IMR-90 (cell line): ENCODE measurements around the gene PRSS21. TPM values are rescaled to one million over a fixed set of nuclear protein-coding genes. Genes with fewer than 3 reads are reported as not detected.

Experiments
- ATAC-seq: fragments of 200-7000 bp; cut with Tn5 transposase; 2 replicates; pipeline ENCODE4 v1.9.1; 2020; ENCODE audit warnings: low read depth, mild to moderate bottlenecking, moderate library complexity
- BruUV-seq: library from RNA; stranded (reverse); fragments of 400-500 nt; replicated peaks from 2 replicates; lab custom pipeline; 2021; lab: Mats Ljungman, UMichigan
- CTCF ChIA-PET: fragments of 300-600 bp; formaldehyde crosslinking; extraction: SDS; loops from one replicate; lab custom pipeline; 2021; ENCODE audit warnings: antibody characterized with exemption; lab: Yijun Ruan, JAX
- POLR2A ChIA-PET: fragments of 300-600 bp; sonication (Branson Sonifier 250); formaldehyde crosslinking; loops from one replicate; lab custom pipeline; 2022; ENCODE audit warnings: antibody characterized with exemption; ENCODE audit not compliant: unreplicated experiment; lab: Charles Lee
- DNase-seq: peaks from one replicate; pipeline ENCODE4 v3.0.0; 2013
- H2AFZ ChIP-seq: replicated peaks from 2 replicates; pipeline ENCODE3; 2013; ENCODE audit warnings: low read length, mild to moderate bottlenecking; ENCODE audit not compliant: poor library complexity
- H2AK5ac ChIP-seq: 2 replicates; pipeline ENCODE4 v1.6.1; 2013; ENCODE audit warnings: low read depth, low read length, inconsistent platforms
- H2AK9ac ChIP-seq: replicated peaks from 2 replicates; pipeline ENCODE3; 2013; ENCODE audit warnings: mild to moderate bottlenecking, low read depth, low read length, moderate library complexity; ENCODE audit not compliant: poor library complexity
- H2BK120ac ChIP-seq: 2 replicates; pipeline ENCODE4 v1.6.1; 2013; ENCODE audit warnings: low read depth, low read length, inconsistent platforms
- H2BK15ac ChIP-seq: 3 replicates; pipeline ENCODE4 v1.6.1; 2013; ENCODE audit warnings: low read depth, low read length, inconsistent platforms
- H2BK20ac ChIP-seq: 2 replicates; pipeline ENCODE4 v1.6.1; 2013; ENCODE audit warnings: low read depth, mild to moderate bottlenecking, inconsistent platforms, low read length, moderate library complexity
- H2BK5ac ChIP-seq: 2 replicates; pipeline ENCODE4 v1.6.1; 2013; ENCODE audit warnings: mild to moderate bottlenecking, low read depth, low read length, inconsistent platforms; ENCODE audit not compliant: poor library complexity, severe bottlenecking
- H3K14ac ChIP-seq: replicated peaks from 2 replicates; pipeline ENCODE4 v1.6.1; 2013; ENCODE audit warnings: low read depth, low read length, inconsistent platforms
- H3K18ac ChIP-seq: 2 replicates; pipeline ENCODE4 v1.6.1; 2013; ENCODE audit warnings: low read depth, low read length, control low read depth
- H3K23ac ChIP-seq: 2 replicates; pipeline ENCODE4 v1.6.1; 2013; ENCODE audit warnings: low read depth, low read length, inconsistent platforms
- H3K27ac ChIP-seq: 2 replicates; pipeline ENCODE4 v1.5.1; 2013; ENCODE audit warnings: mild to moderate bottlenecking, control low read depth, low read length; ENCODE audit not compliant: insufficient read depth
- H3K27me3 ChIP-seq: 2 replicates; pipeline ENCODE4 v1.6.1; 2013; ENCODE audit warnings: low read length; ENCODE audit not compliant: control insufficient read depth, insufficient read depth
- H3K36me3 ChIP-seq: 2 replicates; pipeline ENCODE4 v1.6.1; 2013; ENCODE audit warnings: low read length, mixed read lengths; ENCODE audit not compliant: control insufficient read depth, insufficient read depth
- H3K4ac ChIP-seq: 2 replicates; pipeline ENCODE4 v1.6.1; 2013; ENCODE audit warnings: low read depth, low read length, inconsistent platforms
- H3K4me1 ChIP-seq: 2 replicates; pipeline ENCODE4 v1.6.1; 2013; ENCODE audit warnings: low read length, mixed read lengths; ENCODE audit not compliant: control insufficient read depth, insufficient read depth
- H3K4me2 ChIP-seq: 2 replicates; pipeline ENCODE4 v1.6.1; 2013; ENCODE audit warnings: low read depth, mild to moderate bottlenecking, control low read depth, low read length, moderate library complexity
- H3K4me3 ChIP-seq: 2 replicates; pipeline ENCODE4 v1.5.1; 2013; ENCODE audit warnings: low read depth, mild to moderate bottlenecking, control low read depth, low read length, moderate library complexity; ENCODE audit not compliant: insufficient read depth
- H3K56ac ChIP-seq: 2 replicates; pipeline ENCODE4 v1.6.1; 2013; ENCODE audit warnings: low read length, inconsistent platforms; ENCODE audit not compliant: insufficient read depth; ENCODE audit errors: extremely low read depth
- H3K79me1 ChIP-seq, 2 experiments: 2 replicates each; pipeline ENCODE4 v1.6.1; 2013; ENCODE audit warnings: low read length in 2 of 2, inconsistent platforms in 1 of 2, low read depth in 1 of 2
- H3K9ac ChIP-seq: 2 replicates; pipeline ENCODE4 v1.6.1; 2013; ENCODE audit warnings: low read depth, low read length, control low read depth
- H3K9me1 ChIP-seq: 2 replicates; pipeline ENCODE4 v1.6.1; 2013; ENCODE audit warnings: low read length, inconsistent platforms; ENCODE audit not compliant: insufficient read depth
- H3K9me3 ChIP-seq: 2 replicates; pipeline ENCODE4 v1.6.1; 2013; ENCODE audit warnings: low read length; ENCODE audit not compliant: control insufficient read depth, insufficient read depth
- H4K20me1 ChIP-seq: 2 replicates; pipeline ENCODE4 v1.6.1; 2013; ENCODE audit warnings: low read length, inconsistent platforms; ENCODE audit not compliant: insufficient read depth
- H4K5ac ChIP-seq: 2 replicates; pipeline ENCODE4 v1.6.1; 2013; ENCODE audit warnings: mild to moderate bottlenecking, low read depth, low read length, control low read depth
- H4K8ac ChIP-seq, 2 experiments: 2 replicates each; pipeline ENCODE4 v1.6.1; 2013; ENCODE audit warnings: low read depth in 2 of 2, low read length in 2 of 2, control low read depth in 1 of 2, inconsistent platforms in 1 of 2
- H4K91ac ChIP-seq: 2 replicates; pipeline ENCODE4 v1.6.1; 2013; ENCODE audit warnings: low read depth, low read length, inconsistent platforms; ENCODE audit not compliant: insufficient read depth
- CEBPB ChIP-seq: IDR thresholded peaks from 2 replicates; pipeline ENCODE4 v1.6.1; 2012; ENCODE audit warnings: low read depth, low read length, improper control_type of control experiment
- FOS ChIP-seq: fragments of 150-350 bp; IDR thresholded peaks from 2 replicates; pipeline ENCODE4 v1.6.1; 2016; ENCODE audit warnings: low read depth, low read length
- SMC3 ChIP-seq: fragments of 150-350 bp; IDR thresholded peaks from 2 replicates; pipeline ENCODE4 v1.6.1; 2016; ENCODE audit warnings: low read depth, mild to moderate bottlenecking, antibody characterized with exemption, low read length, moderate library complexity
- WGBS, 2 experiments: methylation state at CpG; one replicate each; pipeline versions ENCODE4 v1.1.5 to v1.1.7; 2013; ENCODE audit warnings: missing lambda C conversion rate in 2 of 2; ENCODE audit not compliant: insufficient read length in 1 of 2; ENCODE audit errors: extremely low coverage in 2 of 2; 5-methylcytosine and 5-hydroxymethylcytosine counted together
- dilution Hi-C: fragments of 300-500 bp; cut with HindIII; formaldehyde crosslinking; loops from one replicate; pipeline ENCODE4 v1.14.3; 2018; ENCODE audit warnings: low sequenced_read_pairs; ENCODE audit not compliant: unreplicated experiment
- in situ Hi-C: fragments of 300-500 bp; cut with MboI; formaldehyde crosslinking; loops from 3 replicates; pipeline ENCODE4 v1.14.3; 2019; ENCODE audit warnings: low sequenced_read_pairs, inconsistent platforms, mixed read lengths
- intact Hi-C: fragments of 100-400 bp; cut with micrococcal nuclease; formaldehyde crosslinking; loops from 2 replicates; pipeline ENCODE4 v1.10.0; 2022
- polyA plus RNA-seq, 3 experiments: library from polyadenylated mRNA; depleted of rRNA; stranded (reverse); fragments of >200 nt; gene quantifications; 2 replicates each; pipeline ENCODE4 v1.2.3, GENCODE V29; 2012; ENCODE audit warnings: low replicate concordance in 1 of 3
- total RNA-seq: library from RNA; depleted of rRNA; stranded (reverse); fragments of >200 nt; gene quantifications from 2 replicates; pipeline ENCODE4 v1.2.3, GENCODE V29; 2012

Gene PRSS21
- total and polyA plus RNA-seq, 2 of the 4 experiments (the other 2 are of a cell fraction): 0.21 TPM; not detected in 1

DNA sequence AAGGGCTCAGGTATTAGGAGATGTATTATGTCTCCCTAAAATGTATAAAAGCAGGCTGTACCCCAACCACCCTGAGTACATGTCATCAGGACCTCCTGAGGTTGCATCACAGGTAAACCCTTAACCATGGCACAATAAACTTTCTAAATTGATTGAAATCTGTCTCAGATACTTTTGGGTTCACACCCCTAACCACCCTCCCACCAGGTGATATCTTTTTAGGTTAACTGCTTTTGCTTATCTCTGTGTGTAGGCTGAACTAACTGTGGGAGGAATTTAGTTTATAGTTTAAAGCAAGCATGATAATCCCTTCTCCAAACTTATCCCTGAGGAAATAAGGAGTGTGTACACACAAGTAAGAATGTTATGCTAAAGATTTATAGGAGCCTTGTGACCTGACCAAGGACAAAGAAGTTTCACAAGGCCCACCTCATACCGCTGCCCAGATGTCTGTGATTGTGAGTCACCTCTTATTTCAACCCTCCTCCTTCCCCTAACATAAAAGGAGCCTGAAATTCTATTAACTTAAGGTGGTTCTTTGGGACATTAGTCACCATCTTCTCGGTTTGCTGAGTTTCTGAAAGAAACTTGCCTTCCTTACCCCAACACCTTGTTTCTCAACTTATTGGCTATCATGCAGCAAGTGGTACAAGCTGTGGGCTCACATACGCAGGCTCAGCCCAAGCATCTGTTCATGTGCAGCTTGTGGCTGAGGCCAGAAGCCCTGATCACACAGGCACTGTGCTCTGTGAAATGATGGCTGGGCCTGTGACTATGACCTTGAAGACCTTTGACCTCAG, 29.7 kb downstream of the PRSS21 start:
- Histone ChIP-seq H3K4me2 (peak overlapping the region; percentile 34; the same call in 1 of the 2 replicates), H4K91ac (no peak overlapping the region)
- 80% methylated on average over 1 of the region's 3 CpGs; no CpG with 5 or more reads in 1 of the 2 experiments for WGBS, 2 experiments

More for the DNA sequence above, 29.7 kb downstream of the PRSS21 start:
- intact Hi-C loops: no loop called here
- dilution Hi-C loops: no loop called here
- Histone ChIP-seq H3K79me1 (no peaks in the 10 kb centered on the region), H3K4me3 (no peak overlapping the region), H2BK120ac (peak overlapping the region; percentile 58; the same call in 1 of the 2 replicates), H3K27me3 (peaks cover 12% of the 10 kb centered on the region), H2BK15ac (peak overlapping the region; percentile 6; the same call in 1 of the 3 replicates), H2BK20ac (peak overlapping the region; percentile 67; the same call in 1 of the 2 replicates), H2AK9ac (no peak overlapping the region), H4K8ac (peak overlapping the region in 1 of 2 experiments; percentile 32; a peak in 1 of 4 replicates), H3K18ac (peak overlapping the region; percentile 34; the same call in 1 of the 2 replicates), H2AFZ (peak overlapping the region; percentile 40), H3K4me1 (peaks cover 4% of the 10 kb centered on the region), H4K5ac (peak overlapping the region; percentile 45; the same call in 1 of the 2 replicates), H3K9ac (no peak overlapping the region), H3K9me1 (peaks cover 6% of the 10 kb centered on the region), H3K9me3 (no peaks in the 10 kb centered on the region), H3K14ac (peak overlapping the region; percentile 6), H2BK5ac (peak overlapping the region; percentile 19), H2AK5ac (peak overlapping the region; percentile 88), H4K20me1 (peaks cover 4% of the 10 kb centered on the region; the same call in 1 of the 2 replicates), H3K56ac (no peak overlapping the region), H3K23ac (no peak overlapping the region; the same call in 1 of the 2 replicates), H3K4ac (peak overlapping the region; percentile 75), H3K36me3 (no peaks in the 10 kb centered on the region), H3K27ac (peak overlapping the region; percentile 59; the same call in 1 of the 2 replicates)
- POLR2A ChIA-PET: no interaction called here
- peak; percentile 81 for ATAC-seq
- CTCF ChIA-PET: interaction anchor here (1.0 kb wide), 1 partner anchor 8 kb away, joined by 5 read pairs; no protein-coding TSS in a partner anchor
- BruUV-seq: no TSS peak
- peak; percentile 88 for DNase-seq
- TF ChIP-seq SMC3 (no peak), CEBPB (peak; percentile 49; the same call in 1 of the 2 replicates), FOS (0 out of 2 replicates have a peak, but pooled peaks have one; percentile 24)
- in situ Hi-C loops: no loop called here
